H1 (cell line): Measurements from ENCODE around the gene GPC6. TPM values are rescaled to one million over a fixed set of nuclear protein-coding genes. Genes with fewer than 3 reads are reported as not detected.

ENCODE experiments used
- CHD7 ChIP-seq: fragments of 300-600 bp; sonication (generic); IDR thresholded peaks from 2 replicates; pipeline ENCODE4 v1.7.1; 2012; ENCODE audit warnings: low read length, moderate library complexity, mild to moderate bottlenecking, inconsistent platforms; ENCODE audit not compliant: insufficient replicate concordance
- KDM1A ChIP-seq: fragments of 200-600, 300-600 bp; sonication (generic); IDR thresholded peaks from 2 replicates; pipeline ENCODE4 v1.7.1; 2016; ENCODE audit warnings: mild to moderate bottlenecking, low read length, borderline replicate concordance
- polyA plus RNA-seq, 7 experiments: library from polyadenylated mRNA; depleted of rRNA in 3 of 7; stranded (reverse) in 5 of 7; unstranded in 2 of 7; fragments of >200 nt in 5 of 7; fragments of 200-250 nt in 2 of 7; gene quantifications; 1 replicate in 5 of 7; 2 replicates in 1 of 7; 4 replicates in 1 of 7; pipeline versions ENCODE4 v1.2.1 to v1.2.3, GENCODE V29; 2011 to 2013; ENCODE audit warnings: missing spikeins in 2 of 7, mixed read lengths in 2 of 7
- total RNA-seq: library from RNA; stranded (reverse); fragmentation: NEBNext Ultra II Directional; extraction: Animal tissue kit (Norgen Biotek cat#: 25700); gene quantifications from 2 replicates; pipeline ENCODE4 v1.2.1, GENCODE V29; 2021
- TF ChIP-seq, protein P1 (sequence below): IDR thresholded peaks from 2 replicates; pipeline ENCODE4 v1.6.1; 2012; ENCODE audit warnings: inconsistent platforms

GPC6 gene
- total and polyA plus RNA-seq, 2 of the 8 experiments (the other 6 are each of a cell fraction or from before 2014, with no cell fraction given), result 5.4 to 12.0 TPM

GRCh38 chr13:93416736-93417355 lies 190.2 kb downstream of the GPC6 start (continued):
- TF ChIP-seq CHD7, result no peak
- TF ChIP-seq, protein P1, sequence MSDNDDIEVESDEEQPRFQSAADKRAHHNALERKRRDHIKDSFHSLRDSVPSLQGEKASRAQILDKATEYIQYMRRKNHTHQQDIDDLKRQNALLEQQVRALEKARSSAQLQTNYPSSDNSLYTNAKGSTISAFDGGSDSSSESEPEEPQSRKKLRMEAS, result no peak
- TF ChIP-seq KDM1A, result no peak
